Glomerular visceral epithelial cell (primary cell): ENCODE measurements around the gene DPP10.

Experiments
- DNase-seq: peaks from one replicate; pipeline ENCODE4 v3.0.0-alpha.2; 2016; ENCODE audit errors: extremely low spot score

Gene DPP10

GRCh38 chr2:115129536-115129935 is 687.1 kb downstream of the DPP10 start:
- DNase-seq = no peak

- DNase-seq = no peak
These were observed 718.2 kb downstream of the DPP10 start for GRCh38 chr2:115160531-115161080.

- DNase-seq = no peak
These were observed 718.8 kb downstream of the DPP10 start for GRCh38 chr2:115161081-115161770.

GRCh38 chr2:115161771-115162493 is 719.5 kb downstream of the DPP10 start:
- DNase-seq = no peak

- no peak for DNase-seq
These were observed 720.3 kb downstream of the DPP10 start for GRCh38 chr2:115162494-115163293.

- no peak for DNase-seq
These were observed 721.1 kb downstream of the DPP10 start for GRCh38 chr2:115163572-115163971.

- no peak for DNase-seq
These were observed 723.2 kb downstream of the DPP10 start for GRCh38 chr2:115165529-115166109.

- DNase-seq = no peak
These were observed 726.0 kb downstream of the DPP10 start for GRCh38 chr2:115168457-115168856.

GRCh38 chr2:115169814-115170213 is 727.4 kb downstream of the DPP10 start:
- no peak for DNase-seq

GRCh38 chr2:115171751-115172150 is 729.3 kb downstream of the DPP10 start:
- DNase-seq = no peak

- DNase-seq = no peak
These were observed 732.2 kb downstream of the DPP10 start for GRCh38 chr2:115174651-115175050.

- no peak for DNase-seq
These were observed 740.7 kb downstream of the DPP10 start for GRCh38 chr2:115183144-115183543.

- DNase-seq = no peak
These were observed 748.0 kb downstream of the DPP10 start for GRCh38 chr2:115190459-115190858.

GRCh38 chr2:115194623-115195022 is 752.2 kb downstream of the DPP10 start:
- no peak for DNase-seq

GRCh38 chr2:115196587-115196986 is 754.1 kb downstream of the DPP10 start:
- DNase-seq = no peak

GRCh38 chr2:115199966-115200365 is 757.5 kb downstream of the DPP10 start:
- DNase-seq = no peak

- DNase-seq = no peak
These were observed 758.9 kb downstream of the DPP10 start for GRCh38 chr2:115201386-115201785.

- no peak for DNase-seq
These were observed 766.2 kb downstream of the DPP10 start for GRCh38 chr2:115208493-115209164.

- DNase-seq = no peak
These were observed 771.6 kb downstream of the DPP10 start for GRCh38 chr2:115214050-115214449.

GRCh38 chr2:115219296-115219695 is 776.9 kb downstream of the DPP10 start:
- DNase-seq = no peak

- no peak for DNase-seq
These were observed 791.7 kb downstream of the DPP10 start for GRCh38 chr2:115234186-115234585.
